ENCODE data around the gene ZNF618.

GRCh38 chr9:113967380-113967779 lies 91.3 kb downstream of the ZNF618 start:
- no peak for TF ChIP-seq POLR2AphosphoS5 (IDR thresholded peaks at IDR 0.05; ENCODE audit: low read depth)
- TF ChIP-seq, protein P1, sequence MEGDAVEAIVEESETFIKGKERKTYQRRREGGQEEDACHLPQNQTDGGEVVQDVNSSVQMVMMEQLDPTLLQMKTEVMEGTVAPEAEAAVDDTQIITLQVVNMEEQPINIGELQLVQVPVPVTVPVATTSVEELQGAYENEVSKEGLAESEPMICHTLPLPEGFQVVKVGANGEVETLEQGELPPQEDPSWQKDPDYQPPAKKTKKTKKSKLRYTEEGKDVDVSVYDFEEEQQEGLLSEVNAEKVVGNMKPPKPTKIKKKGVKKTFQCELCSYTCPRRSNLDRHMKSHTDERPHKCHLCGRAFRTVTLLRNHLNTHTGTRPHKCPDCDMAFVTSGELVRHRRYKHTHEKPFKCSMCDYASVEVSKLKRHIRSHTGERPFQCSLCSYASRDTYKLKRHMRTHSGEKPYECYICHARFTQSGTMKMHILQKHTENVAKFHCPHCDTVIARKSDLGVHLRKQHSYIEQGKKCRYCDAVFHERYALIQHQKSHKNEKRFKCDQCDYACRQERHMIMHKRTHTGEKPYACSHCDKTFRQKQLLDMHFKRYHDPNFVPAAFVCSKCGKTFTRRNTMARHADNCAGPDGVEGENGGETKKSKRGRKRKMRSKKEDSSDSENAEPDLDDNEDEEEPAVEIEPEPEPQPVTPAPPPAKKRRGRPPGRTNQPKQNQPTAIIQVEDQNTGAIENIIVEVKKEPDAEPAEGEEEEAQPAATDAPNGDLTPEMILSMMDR (conservative IDR thresholded peaks at IDR 0.05; ENCODE audit: low read depth in 2 of 2) = no peak
- TF ChIP-seq, protein P2, sequence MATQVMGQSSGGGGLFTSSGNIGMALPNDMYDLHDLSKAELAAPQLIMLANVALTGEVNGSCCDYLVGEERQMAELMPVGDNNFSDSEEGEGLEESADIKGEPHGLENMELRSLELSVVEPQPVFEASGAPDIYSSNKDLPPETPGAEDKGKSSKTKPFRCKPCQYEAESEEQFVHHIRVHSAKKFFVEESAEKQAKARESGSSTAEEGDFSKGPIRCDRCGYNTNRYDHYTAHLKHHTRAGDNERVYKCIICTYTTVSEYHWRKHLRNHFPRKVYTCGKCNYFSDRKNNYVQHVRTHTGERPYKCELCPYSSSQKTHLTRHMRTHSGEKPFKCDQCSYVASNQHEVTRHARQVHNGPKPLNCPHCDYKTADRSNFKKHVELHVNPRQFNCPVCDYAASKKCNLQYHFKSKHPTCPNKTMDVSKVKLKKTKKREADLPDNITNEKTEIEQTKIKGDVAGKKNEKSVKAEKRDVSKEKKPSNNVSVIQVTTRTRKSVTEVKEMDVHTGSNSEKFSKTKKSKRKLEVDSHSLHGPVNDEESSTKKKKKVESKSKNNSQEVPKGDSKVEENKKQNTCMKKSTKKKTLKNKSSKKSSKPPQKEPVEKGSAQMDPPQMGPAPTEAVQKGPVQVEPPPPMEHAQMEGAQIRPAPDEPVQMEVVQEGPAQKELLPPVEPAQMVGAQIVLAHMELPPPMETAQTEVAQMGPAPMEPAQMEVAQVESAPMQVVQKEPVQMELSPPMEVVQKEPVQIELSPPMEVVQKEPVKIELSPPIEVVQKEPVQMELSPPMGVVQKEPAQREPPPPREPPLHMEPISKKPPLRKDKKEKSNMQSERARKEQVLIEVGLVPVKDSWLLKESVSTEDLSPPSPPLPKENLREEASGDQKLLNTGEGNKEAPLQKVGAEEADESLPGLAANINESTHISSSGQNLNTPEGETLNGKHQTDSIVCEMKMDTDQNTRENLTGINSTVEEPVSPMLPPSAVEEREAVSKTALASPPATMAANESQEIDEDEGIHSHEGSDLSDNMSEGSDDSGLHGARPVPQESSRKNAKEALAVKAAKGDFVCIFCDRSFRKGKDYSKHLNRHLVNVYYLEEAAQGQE (IDR thresholded peaks at IDR 0.05; ENCODE audit: unreplicated experiment) = no peak
